Left ventricle myocardium inferior (tissue), 1 donor: ENCODE results near the gene DNAJC25. TPM values are rescaled to one million over a fixed set of nuclear protein-coding genes. Genes with fewer than 3 reads are reported as not detected.

Source experiments
- DNase-seq: peaks from one replicate; pipeline ENCODE4 v3.0.0-alpha.2; 2020
- H3K27ac ChIP-seq: fragments of 200-600 bp; replicated peaks from 2 replicates; pipeline ENCODE4 v1.8.0; 2021
- H3K27me3 ChIP-seq: fragments of 200-600 bp; 2 replicates; pipeline ENCODE4 v1.8.0; 2021; ENCODE audit warnings: low read depth
- H3K36me3 ChIP-seq: fragments of 200-600 bp; 2 replicates; pipeline ENCODE4 v1.8.0; 2021
- H3K4me1 ChIP-seq: fragments of 200-600 bp; 2 replicates; pipeline ENCODE4 v1.8.0; 2021
- H3K4me3 ChIP-seq: fragments of 200-600 bp; 2 replicates; pipeline ENCODE4 v1.8.0; 2021; ENCODE audit warnings: mild to moderate bottlenecking, moderate library complexity
- H3K9me3 ChIP-seq: fragments of 200-600 bp; replicated peaks from 2 replicates; pipeline ENCODE4 v1.8.0; 2021
- intact Hi-C: fragments of 100-400 bp; cut with micrococcal nuclease; formaldehyde crosslinking; loops from one replicate; pipeline ENCODE4 v1.11.0; 2022
- total RNA-seq: library from RNA; stranded (reverse); fragmentation: NEBNext Ultra II Directional; extraction: Animal tissue kit (Norgen Biotek cat#: 25700); gene quantifications from one replicate; pipeline ENCODE4 v1.2.1, GENCODE V29; 2021
- TF ChIP-seq, protein P1 (sequence below): fragments of 200-600 bp; IDR thresholded peaks from 2 replicates; pipeline ENCODE4 v1.8.0; 2021; ENCODE audit warnings: antibody characterized with exemption, mild to moderate bottlenecking, borderline replicate concordance
- donor health status: DM: no; HTN: yes; CAD: no; lungs with severe emphysema.

DNAJC25 gene
- total RNA-seq, 1 donor from 2014 or later, result 5.5 TPM

DNA sequence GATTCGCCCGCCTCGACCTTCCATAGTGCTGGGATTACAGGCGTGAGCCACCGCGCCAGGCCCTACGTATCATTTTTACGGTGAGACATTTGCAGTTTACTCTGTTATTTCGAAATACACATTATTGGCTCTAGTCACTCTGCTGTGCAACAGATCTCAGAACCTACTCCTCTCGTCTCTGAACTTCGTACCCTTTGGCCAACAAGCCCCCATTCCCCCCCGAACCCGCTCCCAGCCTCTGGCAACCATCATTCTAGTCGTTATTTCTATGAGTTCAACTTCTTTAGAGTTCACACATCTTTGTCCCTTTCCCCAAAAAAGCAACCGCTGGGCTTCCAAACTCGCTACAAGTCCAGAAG is 32.4 kb upstream of the DNAJC25 start:
- DNase-seq, result peak; percentile 29

DNA sequence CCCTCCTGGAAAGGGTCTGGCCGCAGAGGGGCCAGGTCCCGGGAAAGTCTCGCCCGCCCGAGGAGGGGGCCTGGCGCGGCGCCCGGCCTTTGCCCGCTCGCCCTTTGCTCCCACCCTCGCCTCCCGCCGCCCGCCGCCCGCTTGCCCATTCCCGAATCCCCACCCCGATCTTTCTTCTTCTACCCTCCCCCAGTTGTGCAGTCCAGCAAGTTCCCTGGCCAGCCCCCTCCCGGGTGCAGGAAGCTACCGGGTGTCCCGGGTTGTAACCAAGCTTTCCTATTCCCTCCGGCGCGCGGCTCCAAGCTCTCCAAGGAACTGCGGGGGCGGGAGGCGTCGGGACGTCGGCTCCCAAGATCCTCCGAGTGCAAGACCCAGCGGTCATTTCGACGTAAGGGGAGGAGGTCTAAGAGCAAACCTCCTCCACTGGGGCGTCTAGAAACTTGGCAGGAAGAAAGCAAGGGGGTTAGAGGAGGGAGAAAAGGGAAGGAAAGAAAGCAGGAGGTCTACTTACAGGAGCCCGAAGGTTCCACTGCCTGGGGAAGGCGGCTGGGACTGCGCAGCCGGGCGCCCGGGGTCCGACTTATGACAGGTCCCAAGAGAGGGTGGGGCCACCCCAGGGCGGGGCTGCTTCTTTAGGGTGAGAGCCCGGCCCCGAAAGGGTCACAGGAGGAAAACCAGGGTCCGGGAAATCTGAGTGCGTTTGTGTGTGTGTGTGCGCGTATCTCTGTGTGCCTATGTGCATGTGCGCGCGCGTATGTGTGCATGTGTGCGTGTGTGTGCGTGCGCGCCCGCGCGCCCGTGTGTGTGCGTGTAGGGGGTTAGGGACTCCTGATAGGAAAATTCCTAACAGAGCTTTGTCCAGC is 31.8 kb upstream of the DNAJC25 start, which contains the start of gene PTGR1:
Gene PTGR1 (minus strand): TSS at position 556 of the 863 bp plus-strand sequence. CDS start 2,225 bp downstream, outside the sequence.
- DNase-seq, result peak; percentile 85
- Histone ChIP-seq H3K27me3 (no peaks in the 10 kb centered on the region), H3K36me3 (peaks cover 28% of the 10 kb centered on the region), H3K4me1 (peaks cover 28% of the 10 kb centered on the region), H3K27ac (peak within 1 kb of the TSS; percentile 91), H3K9me3 (no peaks in the 10 kb centered on the region), H3K4me3 (peak within 1 kb of the TSS; percentile 92)
- TF ChIP-seq, protein P1, sequence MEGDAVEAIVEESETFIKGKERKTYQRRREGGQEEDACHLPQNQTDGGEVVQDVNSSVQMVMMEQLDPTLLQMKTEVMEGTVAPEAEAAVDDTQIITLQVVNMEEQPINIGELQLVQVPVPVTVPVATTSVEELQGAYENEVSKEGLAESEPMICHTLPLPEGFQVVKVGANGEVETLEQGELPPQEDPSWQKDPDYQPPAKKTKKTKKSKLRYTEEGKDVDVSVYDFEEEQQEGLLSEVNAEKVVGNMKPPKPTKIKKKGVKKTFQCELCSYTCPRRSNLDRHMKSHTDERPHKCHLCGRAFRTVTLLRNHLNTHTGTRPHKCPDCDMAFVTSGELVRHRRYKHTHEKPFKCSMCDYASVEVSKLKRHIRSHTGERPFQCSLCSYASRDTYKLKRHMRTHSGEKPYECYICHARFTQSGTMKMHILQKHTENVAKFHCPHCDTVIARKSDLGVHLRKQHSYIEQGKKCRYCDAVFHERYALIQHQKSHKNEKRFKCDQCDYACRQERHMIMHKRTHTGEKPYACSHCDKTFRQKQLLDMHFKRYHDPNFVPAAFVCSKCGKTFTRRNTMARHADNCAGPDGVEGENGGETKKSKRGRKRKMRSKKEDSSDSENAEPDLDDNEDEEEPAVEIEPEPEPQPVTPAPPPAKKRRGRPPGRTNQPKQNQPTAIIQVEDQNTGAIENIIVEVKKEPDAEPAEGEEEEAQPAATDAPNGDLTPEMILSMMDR, result no peak
- intact Hi-C loops, result no loop called here

More for the DNA sequence above, 32.4 kb upstream of the DNAJC25 start:
- Histone ChIP-seq H3K27me3 (no peaks in the 10 kb centered on the region), H3K4me3 (peak overlapping the region; percentile 92), H3K9me3 (no peaks in the 10 kb centered on the region), H3K27ac (peak overlapping the region; percentile 91), H3K36me3 (peaks cover 34% of the 10 kb centered on the region), H3K4me1 (peaks cover 28% of the 10 kb centered on the region)
- intact Hi-C loops, result no loop called here
- TF ChIP-seq, protein P1, result no peak

DNA sequence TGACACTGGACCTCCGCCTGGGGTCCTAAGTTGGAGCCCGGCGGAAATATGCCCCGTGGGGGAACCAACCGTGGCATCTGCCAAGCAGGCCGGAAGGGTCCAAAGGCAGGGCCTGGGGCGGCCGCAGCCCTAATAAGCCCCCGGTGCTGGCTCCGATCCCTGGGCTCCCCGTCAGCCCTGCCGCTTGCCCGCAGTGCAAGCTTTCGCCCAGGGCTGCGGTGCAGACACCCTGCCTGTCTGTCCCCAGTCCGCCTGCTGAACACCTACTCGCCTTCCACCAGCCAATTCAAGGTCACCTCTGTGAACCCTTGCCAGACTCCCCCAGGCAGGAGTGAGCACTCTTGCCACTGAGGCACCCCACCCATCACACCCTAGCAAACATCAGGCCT is 31.2 kb upstream of the DNAJC25 start:
- intact Hi-C loops, result no loop called here
- H3K36me3 ChIP-seq, result peaks cover 24% of the 10 kb centered on the region
- peaks cover 28% of the 10 kb centered on the region for H3K4me1 ChIP-seq
- DNase-seq, result no peak
- H3K27ac ChIP-seq, result peak overlapping the region; percentile 91
- peak overlapping the region; percentile 92 for H3K4me3 ChIP-seq
- no peaks in the 10 kb centered on the region for H3K27me3 ChIP-seq
- no peaks in the 10 kb centered on the region for H3K9me3 ChIP-seq
- TF ChIP-seq, protein P1, result no peak

DNA sequence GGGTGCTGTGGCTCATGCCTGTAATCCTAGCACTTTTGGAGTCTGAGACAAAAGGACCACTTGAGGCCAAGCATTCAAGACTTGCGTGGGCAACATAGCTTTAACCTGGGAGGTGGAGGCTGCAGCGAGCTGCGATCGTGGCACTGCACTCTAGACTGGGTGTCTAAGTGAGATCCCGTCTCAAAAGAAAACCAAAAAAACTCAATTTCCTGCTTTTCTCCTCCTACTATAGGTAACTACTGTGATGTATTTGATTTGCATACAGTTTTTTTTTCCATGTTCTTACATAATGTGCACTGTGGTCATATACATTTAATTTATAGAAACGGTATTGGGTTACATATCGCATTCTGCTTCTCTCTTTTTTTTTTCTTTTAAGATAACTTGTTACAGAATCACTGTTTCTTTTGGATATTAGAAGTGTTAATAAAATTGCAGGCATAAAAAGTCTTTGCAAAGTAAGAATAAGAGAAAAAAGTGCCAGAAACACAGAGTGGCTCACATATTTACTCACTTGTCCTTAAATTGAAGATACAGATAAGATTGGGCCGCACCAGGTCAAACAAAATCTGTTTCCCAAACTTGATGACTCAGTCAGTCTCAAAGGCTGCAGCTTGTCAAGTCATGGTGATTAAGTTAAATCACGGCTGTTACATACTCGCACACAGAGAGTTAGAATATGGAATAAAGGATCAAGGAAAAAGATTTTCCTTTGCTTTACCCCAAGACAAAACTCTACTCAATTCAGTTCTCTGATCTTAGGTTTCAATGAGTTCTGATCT is 29.7 kb upstream of the DNAJC25 start:
- no peaks in the 10 kb centered on the region for H3K9me3 ChIP-seq
- TF ChIP-seq, protein P1, result no peak
- H3K27ac ChIP-seq, result no peak overlapping the region
- H3K27me3 ChIP-seq, result no peaks in the 10 kb centered on the region
- intact Hi-C loops, result no loop called here
- DNase-seq, result no peak
- no peak overlapping the region for H3K4me3 ChIP-seq
- H3K36me3 ChIP-seq, result peaks cover 9% of the 10 kb centered on the region
- peaks cover 28% of the 10 kb centered on the region for H3K4me1 ChIP-seq

DNA sequence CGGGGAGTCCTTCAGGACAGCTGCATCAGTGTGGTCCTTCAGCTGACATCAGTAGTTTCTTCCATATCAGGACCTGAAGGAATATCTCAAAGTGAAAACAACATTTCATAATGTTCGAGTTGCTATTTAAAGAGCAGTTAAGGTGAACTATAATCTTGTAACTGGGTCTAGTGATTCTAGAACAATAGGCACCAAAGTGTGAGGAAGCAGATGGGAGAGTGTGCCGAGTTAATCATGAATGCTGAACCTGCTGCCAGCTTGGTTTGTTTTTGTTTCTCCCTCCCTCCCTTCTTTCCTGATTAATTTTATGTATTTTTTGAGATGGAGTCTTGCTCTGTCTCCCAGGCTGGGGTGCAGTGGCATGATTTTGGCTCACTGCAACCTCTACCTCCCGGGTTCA is 28.1 kb upstream of the DNAJC25 start:
- H3K27me3 ChIP-seq, result peaks cover 12% of the 10 kb centered on the region
- no peaks in the 10 kb centered on the region for H3K9me3 ChIP-seq
- TF ChIP-seq, protein P1, result no peak

More for the DNA sequence above, 28.1 kb upstream of the DNAJC25 start:
- intact Hi-C loops, result no loop called here
- Histone ChIP-seq H3K36me3 (no peaks in the 10 kb centered on the region), H3K27ac (no peak overlapping the region), H3K4me1 (peaks cover 21% of the 10 kb centered on the region), H3K4me3 (no peak overlapping the region)
- no peak for DNase-seq
